Central memory CD4-positive, alpha-beta T cell (primary cell): ENCODE data around the gene DNAJC27.

ENCODE experiments used
- DNase-seq: peaks from one replicate; pipeline ENCODE4 v3.0.0; 2022

The DNAJC27 gene

DNA sequence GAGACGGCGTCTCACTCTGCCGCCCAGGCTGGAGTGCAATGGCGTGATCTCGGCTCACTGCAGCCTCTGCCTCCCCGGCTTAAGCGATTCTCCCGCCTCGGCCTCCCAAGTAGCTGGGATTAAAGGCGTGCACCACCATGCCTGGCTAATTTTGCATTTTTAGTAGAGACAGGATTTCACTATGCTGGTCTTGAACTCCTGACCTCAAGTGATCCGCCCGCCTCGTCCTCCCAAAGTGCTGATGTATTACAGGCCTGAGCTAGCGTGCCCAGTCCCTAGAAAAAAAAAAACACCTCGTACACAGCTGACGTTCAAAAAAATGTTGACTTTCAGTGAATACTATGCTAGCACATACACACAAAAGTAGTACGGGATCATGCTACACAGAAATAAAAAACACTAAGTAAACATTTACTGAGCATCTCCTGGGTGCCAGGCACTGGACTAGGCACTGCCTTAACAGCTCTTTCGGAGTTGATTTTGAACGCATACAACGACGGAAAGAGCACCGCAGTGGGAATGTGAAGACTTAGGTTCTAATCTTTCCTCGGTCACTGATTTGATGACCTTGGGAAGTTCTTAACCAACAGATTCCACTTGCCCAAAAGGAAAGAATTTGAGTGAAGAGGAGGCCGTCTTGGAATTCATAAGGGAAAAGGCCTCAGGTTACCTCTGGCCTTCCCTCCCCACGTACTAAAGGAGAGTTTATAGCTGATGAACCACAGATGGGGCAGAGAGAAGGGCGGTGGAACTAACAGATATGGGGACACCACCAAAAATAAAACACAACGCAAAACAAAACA, 1.1 kb downstream of the DNAJC27 start:
- no peak for DNase-seq

- DNase-seq = no peak
These were observed 2.0 kb downstream of the DNAJC27 start for GRCh38 chr2:24969784-24970183.

DNA sequence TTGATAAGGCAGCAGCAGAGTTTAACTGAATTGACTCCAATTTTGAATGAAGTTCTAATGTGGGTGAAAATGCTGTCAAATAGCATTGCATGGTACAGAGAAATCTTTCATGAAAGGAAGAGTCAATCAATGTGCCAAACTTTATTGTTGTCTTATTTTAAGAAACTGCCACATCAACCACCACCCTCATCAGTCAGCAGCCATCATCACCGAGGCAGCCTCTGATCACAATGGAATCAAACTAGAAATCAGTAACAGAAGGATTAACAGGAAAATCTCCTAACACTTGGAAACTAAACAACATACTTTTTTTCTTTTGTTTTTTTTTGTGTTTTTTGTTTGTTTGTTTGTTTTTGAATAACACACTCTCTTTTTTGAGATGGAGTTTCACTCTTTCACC, 9.9 kb downstream of the DNAJC27 start:
- no peak for DNase-seq

- no peak for DNase-seq
These were observed 12.0 kb downstream of the DNAJC27 start for GRCh38 chr2:24959761-24960160.

GRCh38 chr2:24958411-24958935, 13.3 kb downstream of the DNAJC27 start:
- DNase-seq = no peak

GRCh38 chr2:24957976-24958375, 13.8 kb downstream of the DNAJC27 start:
- no peak for DNase-seq

GRCh38 chr2:24957221-24957620, 14.5 kb downstream of the DNAJC27 start:
- DNase-seq = no peak

DNA sequence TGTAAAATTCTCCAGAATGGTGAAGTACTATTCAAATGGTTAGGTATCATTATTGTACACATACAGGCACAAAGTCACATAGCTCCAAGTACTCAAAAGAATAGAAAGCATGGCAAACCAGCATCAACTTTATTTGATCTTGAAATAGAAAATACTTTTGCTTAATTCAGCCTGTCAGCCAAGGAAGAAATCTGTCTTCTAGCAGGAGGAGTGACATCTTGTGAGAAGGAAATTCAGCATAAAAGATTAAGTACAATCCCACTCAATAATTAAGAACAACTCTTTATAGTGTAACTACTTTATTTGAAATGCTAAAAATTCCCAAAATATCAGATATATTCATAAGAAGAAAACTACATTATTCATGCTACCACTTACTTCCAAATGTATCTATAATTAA, 15.8 kb downstream of the DNAJC27 start:
- no peak for DNase-seq

DNA sequence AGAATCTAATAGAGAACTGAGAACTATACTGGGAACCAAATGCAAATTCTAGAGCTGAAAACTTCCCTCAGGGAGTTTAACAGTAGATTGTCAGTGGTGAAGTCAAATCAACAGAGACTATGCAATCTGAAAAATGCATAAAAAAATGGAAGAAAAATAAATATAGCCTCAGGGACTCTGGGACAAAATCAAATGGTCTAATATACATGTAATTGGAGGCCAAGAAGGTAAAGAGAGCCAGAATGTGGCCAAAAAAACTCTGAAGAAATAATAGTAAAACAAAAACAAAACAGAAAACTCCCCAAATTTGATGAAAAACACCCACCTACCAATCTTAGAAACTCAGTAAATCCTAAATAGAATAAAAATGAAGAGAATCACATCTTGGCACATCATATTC, 16.5 kb downstream of the DNAJC27 start:
- DNase-seq = no peak

- no peak for DNase-seq
These were observed 21.7 kb downstream of the DNAJC27 start for GRCh38 chr2:24950102-24950501.

- DNase-seq = no peak
These were observed 23.2 kb downstream of the DNAJC27 start for GRCh38 chr2:24948506-24948905.

GRCh38 chr2:24947561-24948157, 24.1 kb downstream of the DNAJC27 start:
- DNase-seq = no peak

DNA sequence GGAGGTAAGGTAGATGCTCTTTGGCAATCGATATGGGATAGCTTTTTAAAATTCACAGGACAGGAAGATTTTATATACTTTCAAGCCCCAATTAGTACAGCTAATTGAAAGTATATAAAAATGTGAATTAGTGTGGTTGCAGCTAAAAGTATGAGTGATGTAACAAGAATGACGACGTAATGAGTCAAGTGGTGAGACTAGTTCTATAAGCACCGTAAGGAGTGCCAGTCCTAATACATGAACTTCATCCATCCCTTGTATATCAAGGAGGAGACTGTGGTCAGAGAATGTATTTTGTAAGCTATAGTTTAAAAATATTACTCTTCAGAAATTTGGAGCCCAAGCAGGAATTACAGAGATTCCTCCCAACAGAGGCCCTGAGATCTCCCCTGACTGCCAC, 25.8 kb downstream of the DNAJC27 start:
- DNase-seq = no peak

- no peak for DNase-seq
These were observed 28.2 kb downstream of the DNAJC27 start for GRCh38 chr2:24943427-24944053.

GRCh38 chr2:24939353-24939752, 32.4 kb downstream of the DNAJC27 start:
- DNase-seq = no peak

GRCh38 chr2:24937236-24937635, 34.5 kb downstream of the DNAJC27 start:
- DNase-seq = no peak

GRCh38 chr2:24935145-24935544, 36.6 kb downstream of the DNAJC27 start:
- DNase-seq = no peak

DNA sequence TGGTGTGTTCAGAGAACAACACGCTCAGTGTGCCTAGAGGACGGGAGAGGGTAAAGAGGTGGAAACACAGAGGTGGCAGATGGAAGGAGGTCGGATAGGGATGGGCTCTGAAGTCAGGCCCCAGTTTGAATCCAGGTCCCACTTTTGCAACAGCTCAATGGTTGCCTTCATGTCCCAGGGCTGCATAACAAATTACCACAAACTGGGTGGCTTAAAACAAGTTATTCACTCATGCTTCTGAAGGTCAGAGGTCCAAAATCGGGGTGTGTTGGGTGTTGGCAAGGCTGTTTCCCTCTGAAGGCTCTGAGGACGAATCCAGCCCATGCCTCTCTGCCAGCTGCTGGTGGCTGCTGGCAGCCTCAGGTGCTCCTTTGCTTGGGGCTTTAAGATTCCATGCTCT, 39.0 kb downstream of the DNAJC27 start:
- no peak for DNase-seq

DNA sequence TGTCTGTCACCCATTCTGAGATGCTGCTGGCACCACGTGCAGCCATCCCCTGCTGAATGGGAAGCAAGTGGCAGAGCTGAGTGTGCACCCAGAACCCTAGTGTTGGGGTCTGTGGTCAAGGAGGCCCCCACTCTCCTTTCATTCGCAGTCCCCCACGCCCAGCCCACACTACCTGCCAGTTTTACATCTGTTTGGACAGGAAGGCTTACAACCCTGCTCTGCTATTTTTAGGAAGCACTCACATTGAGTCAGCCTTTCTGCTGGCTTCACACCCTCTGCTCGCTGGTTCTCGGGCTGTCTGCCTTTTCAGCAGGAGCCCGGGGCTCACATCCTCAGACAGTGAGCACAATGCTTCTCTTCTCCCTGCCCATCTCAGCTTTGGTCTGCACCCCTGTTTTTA, 41.0 kb downstream of the DNAJC27 start:
- no peak for DNase-seq

DNA sequence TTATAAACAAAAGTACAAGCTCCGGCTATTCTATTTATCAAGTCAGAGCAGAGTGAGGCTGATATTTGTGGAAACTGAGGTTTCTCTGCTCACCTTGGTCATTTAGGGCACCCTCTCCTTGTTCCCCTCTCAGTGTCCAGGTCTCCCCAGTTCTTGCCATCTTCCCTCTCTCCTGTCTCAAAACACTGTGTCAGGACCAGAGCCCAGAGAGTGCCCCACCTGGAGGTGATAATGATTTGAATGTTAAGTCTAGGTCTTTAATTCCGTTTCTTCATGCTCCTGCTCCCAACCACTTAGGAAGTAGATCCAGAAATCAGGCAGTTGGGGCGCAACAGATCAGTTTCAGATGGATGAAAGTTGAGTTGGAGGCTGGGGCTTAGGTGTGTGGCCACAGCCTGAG, 42.5 kb downstream of the DNAJC27 start:
- DNase-seq = no peak

DNA sequence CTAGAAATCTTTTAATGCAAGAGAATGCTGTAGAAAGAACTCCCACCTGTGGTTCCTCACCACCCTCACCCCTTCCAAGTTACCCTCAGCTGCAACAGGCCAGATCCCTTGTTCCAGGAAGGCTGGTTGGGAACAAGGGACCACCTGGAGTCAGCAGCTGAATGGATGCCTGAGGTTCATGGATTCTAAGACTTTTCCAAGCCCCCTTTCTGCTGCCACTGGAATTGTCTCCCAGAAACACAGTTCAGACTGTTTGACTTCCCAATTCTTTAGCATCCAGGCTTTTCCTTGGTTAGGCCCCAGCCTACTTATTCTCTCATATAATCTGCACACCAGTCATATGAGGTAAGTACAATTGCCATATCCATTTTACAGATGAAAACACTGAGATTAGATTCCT, 43.7 kb downstream of the DNAJC27 start:
- no peak for DNase-seq

GRCh38 chr2:24926602-24927252, 45.0 kb downstream of the DNAJC27 start:
- no peak for DNase-seq

DNA sequence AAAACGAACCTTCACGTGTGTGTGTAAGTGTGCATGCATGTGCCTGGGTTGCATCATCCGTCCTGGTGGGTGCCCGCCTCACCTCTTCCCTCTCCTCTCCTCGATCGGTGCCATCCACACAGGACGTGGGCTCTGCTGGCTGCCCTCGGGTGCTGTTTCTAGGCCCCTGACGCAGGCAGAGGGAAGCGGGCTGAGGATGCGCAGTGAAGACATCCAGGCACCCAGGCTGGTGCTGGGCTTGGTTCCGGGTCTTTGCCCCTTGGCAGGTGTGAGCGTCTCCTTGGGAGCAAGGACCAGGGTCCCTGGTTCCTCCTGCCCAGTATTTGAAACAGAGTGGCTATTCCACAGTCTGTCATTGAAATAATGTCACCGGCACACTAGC, 45.5 kb downstream of the DNAJC27 start:
- no peak for DNase-seq

DNA sequence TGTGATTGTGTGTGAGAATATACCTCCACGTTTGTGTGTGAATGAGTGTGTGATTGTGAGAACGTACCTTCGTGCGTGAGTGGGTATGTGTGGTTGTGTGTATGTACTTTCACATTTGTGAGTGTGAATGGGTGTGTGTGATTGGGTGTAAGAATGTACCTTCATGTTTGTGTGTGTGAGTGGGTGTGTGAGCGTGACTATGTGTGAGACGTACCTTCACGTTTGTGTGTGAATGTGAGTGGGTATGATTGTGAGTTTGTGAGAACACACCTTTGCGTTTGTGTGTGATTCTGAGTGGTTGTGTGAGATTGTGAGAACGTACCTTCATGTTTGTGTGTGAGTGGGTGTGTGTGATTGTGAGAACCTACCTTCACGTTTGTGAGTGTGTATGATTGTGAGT, 45.9 kb downstream of the DNAJC27 start:
- no peak for DNase-seq
